ENCODE measurements around the gene UTP11. TPM values are rescaled to one million over a fixed set of nuclear protein-coding genes. Genes with fewer than 3 reads are reported as not detected.

The UTP11 gene
- total and polyA plus RNA-seq, 2 of the 8 experiments (the other 6 are each of a cell fraction or from before 2014, with no cell fraction given), result 19.5 to 60.5 TPM

DNA sequence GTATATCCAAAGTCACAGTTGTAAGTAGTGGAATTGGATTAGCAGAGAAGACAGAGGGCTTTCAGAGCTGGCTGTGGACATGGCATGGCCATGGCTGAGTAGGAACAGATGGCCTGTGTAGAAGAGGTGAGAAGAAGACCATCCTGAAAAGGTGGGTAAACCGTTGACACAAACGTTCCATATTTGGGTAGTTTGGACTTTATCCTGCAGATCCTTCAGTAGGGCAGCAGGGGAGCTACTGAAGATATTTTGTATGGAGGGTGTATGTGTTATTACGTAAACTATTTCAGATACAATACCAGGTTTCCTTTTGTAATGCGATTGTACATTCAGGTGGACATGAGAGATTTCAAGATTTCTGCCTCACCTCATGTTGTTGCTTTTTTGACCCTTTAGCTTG is 1.6 kb downstream of the UTP11 start (continued):
- no peak for TF ChIP-seq RXRA (IDR thresholded peaks at IDR 0.05; ENCODE audit: insufficient read depth, low read depth, low read length)
- TF ChIP-seq BACH1 (IDR thresholded peaks at IDR 0.05; ENCODE audit: low read length), result no peak
- no peak for TF ChIP-seq POLR2A (IDR thresholded peaks at IDR 0.05; ENCODE audit: control extremely low read depth in 1 of 2, low read depth in 2 of 2, low read length in 2 of 2)
- TF ChIP-seq, protein P1, sequence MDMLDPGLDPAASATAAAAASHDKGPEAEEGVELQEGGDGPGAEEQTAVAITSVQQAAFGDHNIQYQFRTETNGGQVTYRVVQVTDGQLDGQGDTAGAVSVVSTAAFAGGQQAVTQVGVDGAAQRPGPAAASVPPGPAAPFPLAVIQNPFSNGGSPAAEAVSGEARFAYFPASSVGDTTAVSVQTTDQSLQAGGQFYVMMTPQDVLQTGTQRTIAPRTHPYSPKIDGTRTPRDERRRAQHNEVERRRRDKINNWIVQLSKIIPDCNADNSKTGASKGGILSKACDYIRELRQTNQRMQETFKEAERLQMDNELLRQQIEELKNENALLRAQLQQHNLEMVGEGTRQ (IDR thresholded peaks at IDR 0.05; ENCODE audit: low read length), result no peak
